Mesodermal cell (in vitro differentiated cells): ENCODE results near the gene TMEM147.
A peak's percentile ranks its signal among the peaks of the same experiment; 100 is the strongest.

Experiments
- H3K27ac ChIP-seq: 2 replicates; pipeline ENCODE4 v1.7.0; 2013; ENCODE audit warnings: mild to moderate bottlenecking, low read depth, low read length, moderate library complexity; ENCODE audit not compliant: severe bottlenecking
- H3K36me3 ChIP-seq: 2 replicates; pipeline ENCODE4 v1.7.1; 2013; ENCODE audit warnings: mild to moderate bottlenecking, low read length, moderate library complexity; ENCODE audit not compliant: control insufficient read depth, insufficient read depth
- H3K4me1 ChIP-seq: one replicate; pipeline ENCODE4 v1.7.1; 2013; ENCODE audit warnings: mild to moderate bottlenecking, low read length; ENCODE audit not compliant: insufficient read depth, control insufficient read depth, poor library complexity, severe bottlenecking
- H3K4me3 ChIP-seq: 2 replicates; pipeline ENCODE4 v1.7.0; 2013; ENCODE audit warnings: low read length, control low read depth, mild to moderate bottlenecking; ENCODE audit not compliant: insufficient read depth, poor library complexity, severe bottlenecking; ENCODE audit errors: extremely low read depth
- H3K9me3 ChIP-seq: 2 replicates; pipeline ENCODE4 v1.7.1; 2013; ENCODE audit warnings: mild to moderate bottlenecking, low read length, moderate library complexity; ENCODE audit not compliant: control insufficient read depth
- WGBS, 2 experiments: methylation state at CpG; one replicate each; pipeline ENCODE4 v1.1.5; 2013; ENCODE audit warnings: missing lambda C conversion rate in 2 of 2; ENCODE audit not compliant: insufficient coverage in 2 of 2; 5-methylcytosine and 5-hydroxymethylcytosine counted together

The TMEM147 gene

GRCh38 chr19:35509018-35509652 lies 36.3 kb upstream of the TMEM147 start:
- H3K9me3 ChIP-seq: no peaks in the 10 kb centered on the region
- 12 to 14% methylated on average over 9 of the region's 12 CpGs for WGBS, 2 experiments
- peak overlapping the region; percentile 43 for H3K4me3 ChIP-seq
- H3K36me3 ChIP-seq: no peaks in the 10 kb centered on the region
- no peak overlapping the region for H3K27ac ChIP-seq
- no peaks in the 10 kb centered on the region for H3K4me1 ChIP-seq

- no peaks in the 10 kb centered on the region for H3K4me1 ChIP-seq
- H3K27ac ChIP-seq: peak overlapping the region; percentile 60
- H3K36me3 ChIP-seq: no peaks in the 10 kb centered on the region
- 0 to 1% methylated on average over 32 to 33 of the region's 39 CpGs for WGBS, 2 experiments
- no peaks in the 10 kb centered on the region for H3K9me3 ChIP-seq
- peak overlapping the region; percentile 43 for H3K4me3 ChIP-seq
Measured at GRCh38 chr19:35509861-35510625, 35.4 kb upstream of the TMEM147 start.

- no peak overlapping the region for H3K27ac ChIP-seq
- H3K9me3 ChIP-seq: no peaks in the 10 kb centered on the region
- no peaks in the 10 kb centered on the region for H3K36me3 ChIP-seq
- H3K4me3 ChIP-seq: peak overlapping the region; percentile 43
- 34% methylated on average over 13 of the region's 15 CpGs for WGBS, 2 experiments
- H3K4me1 ChIP-seq: no peaks in the 10 kb centered on the region
Measured at GRCh38 chr19:35510626-35510964, 34.8 kb upstream of the TMEM147 start.

- Histone ChIP-seq H3K27ac (no peak overlapping the region), H3K36me3 (no peaks in the 10 kb centered on the region), H3K9me3 (no peaks in the 10 kb centered on the region), H3K4me3 (no peak overlapping the region), H3K4me1 (no peaks in the 10 kb centered on the region)
- WGBS, 2 experiments: 82 to 84% methylated on average over 5 to 6 of the region's 7 CpGs
Measured at GRCh38 chr19:35511337-35511736, 34.1 kb upstream of the TMEM147 start.

- 83 to 90% methylated on average over 14 to 15 of the region's 15 CpGs for WGBS, 2 experiments
- H3K27ac ChIP-seq: no peak overlapping the region
- no peaks in the 10 kb centered on the region for H3K36me3 ChIP-seq
- no peak overlapping the region for H3K4me3 ChIP-seq
- no peaks in the 10 kb centered on the region for H3K9me3 ChIP-seq
- H3K4me1 ChIP-seq: peaks cover 2% of the 10 kb centered on the region
Measured at GRCh38 chr19:35512831-35513627, 32.4 kb upstream of the TMEM147 start.

- 27 to 41% methylated on average over 5 to 9 of the region's 15 CpGs for WGBS, 2 experiments
- Histone ChIP-seq H3K4me1 (peaks cover 8% of the 10 kb centered on the region), H3K27ac (no peak within 1 kb of the TSS), H3K4me3 (no peak within 1 kb of the TSS), H3K9me3 (no peaks in the 10 kb centered on the region), H3K36me3 (no peaks in the 10 kb centered on the region)
Measured at GRCh38 chr19:35513628-35514281, 31.7 kb upstream of the TMEM147 start, which contains the start of gene DMKN. TSS of gene DMKN (minus strand) at chr19:35513649. CDS start at chr19:35513475, 174 bp downstream.

GRCh38 chr19:35514282-35514809 lies 31.1 kb upstream of the TMEM147 start:
- Histone ChIP-seq H3K4me3 (no peak overlapping the region), H3K36me3 (no peaks in the 10 kb centered on the region), H3K9me3 (no peaks in the 10 kb centered on the region), H3K4me1 (peaks cover 14% of the 10 kb centered on the region), H3K27ac (no peak overlapping the region)
- WGBS, 2 experiments: 41 to 57% methylated on average over 10 to 15 of the region's 20 CpGs

GRCh38 chr19:35516310-35516709 lies 29.1 kb upstream of the TMEM147 start:
- Histone ChIP-seq H3K4me1 (peaks cover 14% of the 10 kb centered on the region), H3K9me3 (no peaks in the 10 kb centered on the region), H3K36me3 (no peaks in the 10 kb centered on the region), H3K27ac (no peak overlapping the region), H3K4me3 (no peak overlapping the region)
- no CpG with 5 or more reads among the region's 3 CpGs for WGBS, 2 experiments

- Histone ChIP-seq H3K36me3 (no peaks in the 10 kb centered on the region), H3K27ac (no peak overlapping the region), H3K4me1 (peaks cover 14% of the 10 kb centered on the region), H3K9me3 (no peaks in the 10 kb centered on the region), H3K4me3 (no peak overlapping the region)
- WGBS, 2 experiments: 80 to 100% methylated on average over 1 to 2 of the region's 2 CpGs
Measured at GRCh38 chr19:35517342-35517741, 28.1 kb upstream of the TMEM147 start.

GRCh38 chr19:35518313-35518712 lies 27.1 kb upstream of the TMEM147 start:
- peak overlapping the region; percentile 69 for H3K27ac ChIP-seq
- H3K4me3 ChIP-seq: no peak overlapping the region
- WGBS, 2 experiments: 69 to 79% methylated on average over 5 of the region's 6 CpGs
- no peaks in the 10 kb centered on the region for H3K36me3 ChIP-seq
- peaks cover 14% of the 10 kb centered on the region for H3K4me1 ChIP-seq
- H3K9me3 ChIP-seq: no peaks in the 10 kb centered on the region
